Measurements from ENCODE around the gene GCAT. TPM values are rescaled to one million over a fixed set of nuclear protein-coding genes. Genes with fewer than 3 reads are reported as not detected.
A peak's percentile ranks its signal among the peaks of the same experiment; 100 is the strongest.

The GCAT gene
- total and polyA plus RNA-seq, 9 of the 15 experiments (the other 6 are each of a cell fraction or from before 2014, with no cell fraction given) = 1.9 to 69.9 (median 26.4) TPM

- TF ChIP-seq TRIM25 (IDR thresholded peaks at IDR 0.05; ENCODE audit: borderline replicate concordance) = no peak
- no peak for TF ChIP-seq CBX8 (IDR thresholded peaks at IDR 0.05; ENCODE audit: borderline replicate concordance, extremely low read depth, low read depth, low read length, poor library complexity, severe bottlenecking)
- TF ChIP-seq ZKSCAN1 (IDR thresholded peaks at IDR 0.05; ENCODE audit: low read depth, low read length) = 0 out of 2 replicates have a peak, but pooled peaks have one; percentile 28
- TF ChIP-seq IRF1 (CRISPR knock-in tag; IDR thresholded peaks at IDR 0.05; ENCODE audit: borderline replicate concordance) = no peak
- no peak for TF ChIP-seq POLR2A (conservative IDR thresholded peaks at IDR 0.05)
- TF ChIP-seq NR1H2 (CRISPR knock-in tag; IDR thresholded peaks at IDR 0.05) = no peak
- TF ChIP-seq ZC3H8 (IDR thresholded peaks at IDR 0.05) = no peak
- no peak for TF ChIP-seq SREBF2 (CRISPR knock-in tag; IDR thresholded peaks at IDR 0.05)
- no peak for TF ChIP-seq ZNF282 (CRISPR knock-in tag; IDR thresholded peaks at IDR 0.05)
- TF ChIP-seq SP1 (CRISPR knock-in tag; IDR thresholded peaks at IDR 0.05) = peak; percentile 89
- peak; percentile 80 to 87 for TF ChIP-seq RAD21 (CRISPR knock-in tag; conservative IDR thresholded peaks at IDR 0.05 in 1 of 2, IDR thresholded peaks at IDR 0.05 in 1 of 2)
- TF ChIP-seq CTCF (IDR thresholded peaks at IDR 0.05 in 2 of 3, conservative IDR thresholded peaks at IDR 0.05 in 1 of 3; ENCODE audit: insufficient read depth in 2 of 3, low read depth in 1 of 3, low read length in 3 of 3) = peak; percentile 88 to 91 (median 88)
- TF ChIP-seq RHOXF2B (CRISPR knock-in tag; conservative IDR thresholded peaks at IDR 0.05) = no peak
- TF ChIP-seq GATA2 (CRISPR knock-in tag; IDR thresholded peaks at IDR 0.05) = 0 out of 2 replicates have a peak, but pooled peaks have one; percentile 19
- no peak for TF ChIP-seq ZNF431 (CRISPR knock-in tag; IDR thresholded peaks at IDR 0.05)
- peak; percentile 37 for TF ChIP-seq CTCFL (IDR thresholded peaks at IDR 0.05; ENCODE audit: borderline replicate concordance, insufficient read depth, low read depth, low read length, poor library complexity, severe bottlenecking)
- no peak for TF ChIP-seq CREB5 (CRISPR knock-in tag; IDR thresholded peaks at IDR 0.05)
- TF ChIP-seq KLF13 (tag; IDR thresholded peaks at IDR 0.05; ENCODE audit: borderline replicate concordance, low read depth) = peak; percentile 80; the same call in 1 of the 2 replicates
Observed at GRCh38 chr22:37817705-37818408, 10.1 kb downstream of the GCAT start (continued).
